ENCODE results near the gene TMEM138. TPM values are rescaled to one million over a fixed set of nuclear protein-coding genes. Genes with fewer than 3 reads are reported as not detected.

TMEM138 gene
- total RNA-seq, 2 donors from 2014 or later, result 17.9 to 35.4 TPM

DNA sequence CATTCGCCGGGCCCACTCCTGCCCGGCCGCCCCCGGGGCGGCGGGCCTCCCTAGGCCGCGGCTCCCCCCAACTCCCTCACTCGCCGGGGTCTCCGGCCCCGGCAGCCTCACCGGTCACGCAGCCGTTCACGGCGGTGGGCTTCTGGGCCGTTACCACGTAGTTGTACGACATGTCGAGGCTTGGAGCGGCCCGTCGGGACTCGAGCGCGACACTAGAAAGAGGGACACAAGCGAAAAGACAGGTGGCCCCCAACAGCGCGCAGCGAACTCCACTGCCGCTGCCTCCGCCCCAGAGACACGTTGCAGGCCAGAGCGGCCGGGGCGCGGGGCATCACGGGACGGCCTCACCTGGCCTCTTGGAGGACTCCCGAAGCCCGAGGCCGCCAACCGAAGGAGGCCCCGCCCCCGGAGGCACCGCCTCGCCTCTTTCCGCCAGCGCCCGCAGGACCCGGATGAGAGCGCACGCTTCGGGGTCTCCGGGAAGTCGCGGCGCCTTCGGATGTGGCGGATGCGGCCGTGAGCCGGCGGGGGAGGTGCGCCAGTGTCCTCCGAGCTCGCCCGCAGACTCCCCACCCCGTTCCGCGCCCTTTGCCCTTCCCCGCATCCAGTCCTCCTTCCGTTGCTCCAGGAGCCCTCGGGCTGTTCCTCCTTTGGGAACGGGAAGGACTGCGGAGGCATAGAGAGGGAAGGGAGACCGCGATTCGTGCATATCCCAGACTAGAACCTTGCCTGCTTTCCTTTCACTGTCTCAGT, 29.2 kb upstream of the TMEM138 start, which contains the start of the genes DDB1 and TKFC:
TSS of gene DDB1 (minus strand) at position 309 of the 753 bp plus-strand sequence. CDS start at position 172, 137 bp downstream.
TSS of gene TKFC (plus strand) at position 432 of the 753 bp plus-strand sequence. CDS start 1,501 bp downstream, outside the sequence.
- no peaks in the 10 kb centered on the region for H3K4me1 ChIP-seq (replicated peaks)
- H3K4me3 ChIP-seq, result peak within 1 kb of the TSS; percentile 93 to 95
- H3K36me3 ChIP-seq, result peaks cover 0 to 5% of the 10 kb centered on the region in 2 donors
- DNase-seq (ENCODE audit: low spot score), result peak; percentile 95
- no peaks in the 10 kb centered on the region for H3K27me3 ChIP-seq (replicated peaks; ENCODE audit: insufficient read depth)
- no peaks in the 10 kb centered on the region for H3K9me3 ChIP-seq
- peak within 1 kb of the TSS; percentile 82 to 84 for H3K27ac ChIP-seq
- WGBS, result under 1% methylated on average over 80 of the region's 81 CpGs
- TF ChIP-seq, protein P1, sequence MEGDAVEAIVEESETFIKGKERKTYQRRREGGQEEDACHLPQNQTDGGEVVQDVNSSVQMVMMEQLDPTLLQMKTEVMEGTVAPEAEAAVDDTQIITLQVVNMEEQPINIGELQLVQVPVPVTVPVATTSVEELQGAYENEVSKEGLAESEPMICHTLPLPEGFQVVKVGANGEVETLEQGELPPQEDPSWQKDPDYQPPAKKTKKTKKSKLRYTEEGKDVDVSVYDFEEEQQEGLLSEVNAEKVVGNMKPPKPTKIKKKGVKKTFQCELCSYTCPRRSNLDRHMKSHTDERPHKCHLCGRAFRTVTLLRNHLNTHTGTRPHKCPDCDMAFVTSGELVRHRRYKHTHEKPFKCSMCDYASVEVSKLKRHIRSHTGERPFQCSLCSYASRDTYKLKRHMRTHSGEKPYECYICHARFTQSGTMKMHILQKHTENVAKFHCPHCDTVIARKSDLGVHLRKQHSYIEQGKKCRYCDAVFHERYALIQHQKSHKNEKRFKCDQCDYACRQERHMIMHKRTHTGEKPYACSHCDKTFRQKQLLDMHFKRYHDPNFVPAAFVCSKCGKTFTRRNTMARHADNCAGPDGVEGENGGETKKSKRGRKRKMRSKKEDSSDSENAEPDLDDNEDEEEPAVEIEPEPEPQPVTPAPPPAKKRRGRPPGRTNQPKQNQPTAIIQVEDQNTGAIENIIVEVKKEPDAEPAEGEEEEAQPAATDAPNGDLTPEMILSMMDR (IDR thresholded peaks at IDR 0.05), result peak in 2 of 4 experiments; percentile 10 to 16
- TF ChIP-seq POLR2A (IDR thresholded peaks at IDR 0.05), result peak; percentile 83
- TF ChIP-seq POLR2AphosphoS5 (IDR thresholded peaks at IDR 0.05), result peak; percentile 98
- intact Hi-C loops (cut with DNase I), result loop anchor here (10.0 kb wide), 1 partner anchor 1778 kb away; no protein-coding TSS in a partner anchor

DNA sequence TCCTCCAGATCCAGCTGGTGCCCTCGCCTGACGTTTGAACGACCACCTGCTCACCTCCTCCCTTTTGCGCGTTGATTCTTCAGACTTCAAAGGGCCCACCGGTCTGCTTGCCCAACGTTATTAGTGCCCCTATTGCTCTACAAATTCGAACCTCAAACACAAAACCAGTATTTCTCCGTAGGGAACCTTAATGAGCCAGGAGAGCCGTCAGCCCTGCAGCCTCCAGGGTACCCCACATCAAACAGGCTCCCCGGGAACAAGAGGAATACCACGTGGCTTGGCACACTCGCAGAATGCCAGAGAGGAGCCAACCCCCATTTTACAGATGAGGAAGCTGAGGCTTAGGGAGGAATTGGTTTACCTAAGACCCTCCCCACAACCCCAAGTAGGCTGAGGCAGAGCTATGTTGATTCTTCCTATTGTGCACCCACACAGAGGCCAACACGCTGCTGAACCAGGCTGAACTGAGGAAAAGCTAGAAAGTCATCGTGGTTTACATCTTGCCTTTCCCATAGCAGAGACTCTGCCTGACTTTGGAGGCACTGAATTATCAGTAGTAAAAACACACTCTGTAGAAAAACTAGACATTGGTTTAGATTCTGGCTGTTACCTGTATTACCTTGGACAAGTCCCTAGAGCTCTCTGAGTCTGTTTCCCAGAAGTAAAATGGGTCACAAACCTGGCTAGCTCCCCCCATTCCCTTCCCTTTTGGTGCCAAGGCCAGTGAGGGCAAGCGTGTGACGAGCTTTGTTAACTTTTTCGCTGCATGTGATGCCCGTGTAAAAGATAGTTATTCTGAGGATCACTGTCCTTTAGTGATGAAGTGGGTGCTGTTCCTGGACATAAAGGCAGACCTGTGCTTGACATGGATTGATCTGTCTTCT, 28.4 kb upstream of the TMEM138 start:
- Histone ChIP-seq H3K9me3 (no peaks in the 10 kb centered on the region), H3K4me1 (replicated peaks) (no peaks in the 10 kb centered on the region), H3K27me3 (replicated peaks; ENCODE audit: insufficient read depth) (no peaks in the 10 kb centered on the region), H3K36me3 (peaks cover 0 to 5% of the 10 kb centered on the region in 2 donors), H3K4me3 (peak overlapping the region; percentile 93 to 95), H3K27ac (peak overlapping the region; percentile 82 to 84)
- intact Hi-C loops (cut with DNase I), result loop anchor here (10.0 kb wide), 1 partner anchor 1779 kb away; no protein-coding TSS in a partner anchor
- 28% methylated on average over 19 of the region's 19 CpGs for WGBS
- DNase-seq (ENCODE audit: low spot score), result no peak
- TF ChIP-seq POLR2AphosphoS5 (IDR thresholded peaks at IDR 0.05) (no peak), POLR2A (IDR thresholded peaks at IDR 0.05) (no peak)
- TF ChIP-seq, protein P1 (IDR thresholded peaks at IDR 0.05), result no peak

DNA sequence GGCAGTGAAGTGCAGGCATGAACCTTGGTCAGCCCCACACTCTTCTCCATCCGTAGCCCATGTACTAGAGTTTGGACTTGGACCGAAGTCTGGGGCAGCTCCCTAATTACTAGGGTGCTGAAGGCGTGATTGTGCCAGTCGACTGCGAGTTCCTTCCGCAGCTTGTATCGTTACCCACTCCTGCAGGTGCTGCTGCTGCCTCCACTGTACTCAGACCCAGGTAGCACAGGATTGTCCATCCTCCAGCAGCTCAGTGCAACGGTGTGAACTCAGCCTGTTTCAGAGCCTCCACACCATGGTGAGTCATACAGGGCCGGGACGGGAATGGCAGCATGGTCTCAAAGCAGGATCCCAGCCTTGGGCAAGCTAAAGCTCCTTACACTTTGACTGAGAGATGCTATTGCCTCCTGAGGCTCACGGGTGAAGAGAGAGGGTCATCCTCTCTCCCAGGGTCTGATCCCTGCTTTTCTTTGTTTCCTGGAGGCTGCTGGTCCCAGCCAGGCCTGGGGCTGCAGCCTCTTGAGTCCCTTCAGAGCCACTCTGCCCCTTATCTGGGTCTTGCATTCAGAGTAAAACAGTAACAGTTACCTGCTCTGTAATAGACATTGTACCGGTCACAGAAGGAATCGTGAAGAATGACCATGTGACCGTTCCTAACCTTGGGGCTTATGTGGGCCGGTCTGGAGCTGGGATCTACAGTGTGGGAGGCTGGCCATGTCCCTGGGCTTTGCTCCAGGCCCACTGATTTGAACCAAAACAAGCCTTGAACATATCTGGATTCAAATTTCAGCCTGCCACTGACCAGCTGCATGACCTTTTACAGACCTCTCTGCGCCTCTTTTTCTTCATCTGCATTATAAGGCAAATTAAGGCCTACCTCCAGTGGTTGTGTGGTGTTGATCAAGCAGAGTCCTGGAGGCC, 27.5 kb upstream of the TMEM138 start:
- no peaks in the 10 kb centered on the region for H3K27me3 ChIP-seq (replicated peaks; ENCODE audit: insufficient read depth)
- TF ChIP-seq, protein P1 (IDR thresholded peaks at IDR 0.05), result no peak
- no peak for TF ChIP-seq POLR2AphosphoS5 (IDR thresholded peaks at IDR 0.05)
- TF ChIP-seq POLR2A (IDR thresholded peaks at IDR 0.05), result no peak
- peaks cover 0 to 1% of the 10 kb centered on the region in 2 donors for H3K36me3 ChIP-seq
- DNase-seq (ENCODE audit: low spot score), result no peak
- H3K27ac ChIP-seq, result no peak overlapping the region
- WGBS, result 88% methylated on average over 16 of the region's 16 CpGs
- intact Hi-C loops (cut with DNase I), result loop anchor here (10.0 kb wide), 1 partner anchor 1780 kb away; no protein-coding TSS in a partner anchor
- no peaks in the 10 kb centered on the region for H3K9me3 ChIP-seq
- no peak overlapping the region for H3K4me3 ChIP-seq
- no peaks in the 10 kb centered on the region for H3K4me1 ChIP-seq (replicated peaks)

DNA sequence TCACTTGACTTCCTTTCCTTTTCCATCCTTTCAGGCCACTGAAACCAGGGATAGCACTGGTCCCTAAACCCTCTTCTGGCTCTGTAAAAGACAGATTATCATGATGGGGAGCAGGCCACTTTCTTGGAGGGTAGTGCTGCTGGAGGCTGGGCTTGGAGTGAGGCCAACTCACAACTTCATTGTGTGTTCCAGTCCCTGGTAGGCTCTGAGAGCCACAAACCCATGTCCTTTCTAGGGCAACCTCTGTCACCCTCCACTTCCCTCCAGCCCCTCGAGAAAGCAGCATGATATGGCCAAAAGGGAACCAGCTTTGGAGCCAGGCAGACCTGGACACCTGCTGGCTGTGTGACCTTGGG, 26.8 kb upstream of the TMEM138 start:
- Histone ChIP-seq H3K9me3 (no peaks in the 10 kb centered on the region), H3K4me1 (replicated peaks) (no peaks in the 10 kb centered on the region), H3K27me3 (replicated peaks; ENCODE audit: insufficient read depth) (no peaks in the 10 kb centered on the region), H3K27ac (no peak overlapping the region), H3K36me3 (no peaks in the 10 kb centered on the region), H3K4me3 (no peak overlapping the region)
- intact Hi-C loops (cut with DNase I), result loop anchor here (10.0 kb wide), 1 partner anchor 1781 kb away; no protein-coding TSS in a partner anchor
- TF ChIP-seq, protein P1 (IDR thresholded peaks at IDR 0.05), result no peak
- TF ChIP-seq POLR2A (IDR thresholded peaks at IDR 0.05) (no peak), POLR2AphosphoS5 (IDR thresholded peaks at IDR 0.05) (no peak)
- whole genome bisulfite sequencing, result 93% methylated on average over 1 of the region's 1 CpG
- no peak for DNase-seq (ENCODE audit: low spot score)
